Fibroblast of skin of scalp (primary cell): ENCODE results near the gene KCNMB2.

Experiments
- DNase-seq: peaks from one replicate; pipeline ENCODE4 v3.0.0-alpha.2; 2013

KCNMB2 gene

GRCh38 chr3:178762385-178762784 lies 226.1 kb downstream of the KCNMB2 start:
- DNase-seq, result no peak

- no peak for DNase-seq
These were observed 229.2 kb downstream of the KCNMB2 start for GRCh38 chr3:178765472-178765871.

GRCh38 chr3:178767581-178767980 lies 231.3 kb downstream of the KCNMB2 start:
- no peak for DNase-seq

GRCh38 chr3:178768072-178768864 lies 232.0 kb downstream of the KCNMB2 start:
- DNase-seq, result no peak

GRCh38 chr3:178771511-178771910 lies 235.3 kb downstream of the KCNMB2 start:
- DNase-seq, result no peak

GRCh38 chr3:178772746-178773145 lies 236.5 kb downstream of the KCNMB2 start:
- DNase-seq, result no peak

- DNase-seq, result no peak
These were observed 237.1 kb downstream of the KCNMB2 start for GRCh38 chr3:178773358-178773757.

- peak; percentile 78 for DNase-seq
These were observed 241.6 kb downstream of the KCNMB2 start for GRCh38 chr3:178777718-178778411.

GRCh38 chr3:178778589-178778988 lies 242.4 kb downstream of the KCNMB2 start:
- DNase-seq, result no peak

- no peak for DNase-seq
These were observed 249.7 kb downstream of the KCNMB2 start for GRCh38 chr3:178785961-178786360.

- DNase-seq, result no peak
These were observed 251.7 kb downstream of the KCNMB2 start for GRCh38 chr3:178787960-178788359.

- DNase-seq, result no peak
These were observed 258.5 kb downstream of the KCNMB2 start for GRCh38 chr3:178794711-178795110.

GRCh38 chr3:178795349-178795748 lies 259.1 kb downstream of the KCNMB2 start:
- no peak for DNase-seq

GRCh38 chr3:178802259-178802658 lies 266.0 kb downstream of the KCNMB2 start:
- DNase-seq, result no peak

GRCh38 chr3:178802993-178803693 lies 266.9 kb downstream of the KCNMB2 start:
- DNase-seq, result no peak

- DNase-seq, result peak; percentile 8
These were observed 268.4 kb downstream of the KCNMB2 start for GRCh38 chr3:178804606-178805005.

GRCh38 chr3:178805741-178806140 lies 269.5 kb downstream of the KCNMB2 start:
- DNase-seq, result no peak

GRCh38 chr3:178806651-178807050 lies 270.4 kb downstream of the KCNMB2 start:
- no peak for DNase-seq

GRCh38 chr3:178807694-178808093 lies 271.5 kb downstream of the KCNMB2 start:
- no peak for DNase-seq

GRCh38 chr3:178808748-178809147 lies 272.5 kb downstream of the KCNMB2 start:
- no peak for DNase-seq

GRCh38 chr3:178810181-178810580 lies 273.9 kb downstream of the KCNMB2 start:
- peak; percentile 6 for DNase-seq

GRCh38 chr3:178822722-178823121 lies 286.5 kb downstream of the KCNMB2 start:
- no peak for DNase-seq

GRCh38 chr3:178823150-178823549 lies 286.9 kb downstream of the KCNMB2 start:
- DNase-seq, result no peak
